Suprapubic skin (tissue), 4 donors: ENCODE results near the gene GORASP1. TPM values are rescaled to one million over a fixed set of nuclear protein-coding genes. Genes with fewer than 3 reads are reported as not detected.

ENCODE experiments used
- DNase-seq, 2 donors: peaks; one replicate each; pipeline ENCODE4 v3.0.0-alpha.2; 2019; ENCODE audit warnings: low spot score in 2 of 2
- H3K27ac ChIP-seq: fragments of 200-600 bp; sonication (generic); one replicate; pipeline ENCODE4 v1.5.1; 2019
- H3K27me3 ChIP-seq: fragments of 200-600 bp; sonication (generic); one replicate; pipeline ENCODE4 v1.5.1; 2019
- H3K36me3 ChIP-seq: fragments of 200-600 bp; sonication (generic); one replicate; pipeline ENCODE4 v1.5.1; 2019
- H3K4me1 ChIP-seq: fragments of 200-600 bp; sonication (generic); one replicate; pipeline ENCODE4 v1.5.1; 2019
- H3K4me3 ChIP-seq: fragments of 200-600 bp; sonication (generic); one replicate; pipeline ENCODE4 v1.5.1; 2019; ENCODE audit warnings: mild to moderate bottlenecking
- H3K9me3 ChIP-seq: fragments of 200-600 bp; sonication (generic); one replicate; pipeline ENCODE4 v1.5.1; 2019
- CTCF ChIP-seq, 2 donors: fragments of 200-600 bp in 1 of 2; fragments of 450-650 bp in 1 of 2; sonication (generic) in 1 of 2; IDR thresholded peaks; one replicate each; pipeline ENCODE4 v1.5.1; 2016 to 2019; ENCODE audit warnings: antibody characterized with exemption in 2 of 2, mild to moderate bottlenecking in 1 of 2, moderate library complexity in 1 of 2
- EP300 ChIP-seq: sonication (generic); formaldehyde crosslinking; IDR thresholded peaks from one replicate; pipeline ENCODE4 v1.6.1; 2017; ENCODE audit warnings: antibody characterized with exemption
- POLR2A ChIP-seq, 2 donors: fragments of 450-650 bp; IDR thresholded peaks; one replicate each; pipeline ENCODE4 v1.6.1; 2017; ENCODE audit warnings: antibody characterized with exemption in 2 of 2, mild to moderate bottlenecking in 2 of 2, moderate library complexity in 2 of 2
- POLR2AphosphoS5 ChIP-seq, 3 donors: sonication (generic); formaldehyde crosslinking; IDR thresholded peaks; one replicate each; pipeline ENCODE4 v1.6.1; 2017; ENCODE audit warnings: antibody characterized with exemption in 3 of 3
- WGBS: methylation state at CpG from one replicate; pipeline ENCODE4 v1.1.5; 2018; 5-methylcytosine and 5-hydroxymethylcytosine counted together
- total RNA-seq, 4 donors: library from RNA; depleted of rRNA; stranded (reverse); fragments of >200 nt; gene quantifications; one replicate each; pipeline ENCODE4 v1.1.0, GENCODE V29; 2016

The GORASP1 gene
- total RNA-seq, 4 donors from 2014 or later, result 51.3 to 101 (median 73.8) TPM

- TF ChIP-seq EP300 (no peak), POLR2A (IDR thresholded peaks at IDR 0.05) (no peak)
- peaks cover 4% of the 10 kb centered on the region for H3K36me3 ChIP-seq
- peaks cover 6% of the 10 kb centered on the region for H3K4me1 ChIP-seq
- H3K4me3 ChIP-seq, result no peak overlapping the region
- no peak overlapping the region for H3K27ac ChIP-seq
- WGBS, result 93% methylated on average over 6 of the region's 7 CpGs
- H3K9me3 ChIP-seq, result no peaks in the 10 kb centered on the region
- H3K27me3 ChIP-seq, result no peaks in the 10 kb centered on the region
- DNase-seq, result no peak
Measured at GRCh38 chr3:39127269-39127907, 20.0 kb upstream of the GORASP1 start.

GRCh38 chr3:39126532-39127071 is 19.2 kb upstream of the GORASP1 start:
- TF ChIP-seq CTCF (IDR thresholded peaks at IDR 0.05), result peak in 1 of 2 donors; percentile 27
- TF ChIP-seq POLR2AphosphoS5 (IDR thresholded peaks at IDR 0.05), result no peak
- H3K9me3 ChIP-seq, result no peaks in the 10 kb centered on the region
- 52% methylated on average over 6 of the region's 6 CpGs for WGBS
- no peak for DNase-seq
- H3K4me3 ChIP-seq, result no peak overlapping the region
- H3K4me1 ChIP-seq, result peaks cover 3% of the 10 kb centered on the region
- no peak overlapping the region for H3K27ac ChIP-seq
- H3K27me3 ChIP-seq, result no peaks in the 10 kb centered on the region
- peaks cover 4% of the 10 kb centered on the region for H3K36me3 ChIP-seq

- H3K27ac ChIP-seq, result no peak overlapping the region
- TF ChIP-seq POLR2A (IDR thresholded peaks at IDR 0.05) (no peak), CTCF (IDR thresholded peaks at IDR 0.05) (no peak), EP300 (no peak), POLR2AphosphoS5 (IDR thresholded peaks at IDR 0.05) (no peak)
- H3K4me3 ChIP-seq, result no peak overlapping the region
- peaks cover 5% of the 10 kb centered on the region for H3K36me3 ChIP-seq
- DNase-seq, result no peak
- 62% methylated on average over 12 of the region's 12 CpGs for WGBS
- peaks cover 3% of the 10 kb centered on the region for H3K4me1 ChIP-seq
- no peaks in the 10 kb centered on the region for H3K27me3 ChIP-seq
- H3K9me3 ChIP-seq, result no peaks in the 10 kb centered on the region
Measured at GRCh38 chr3:39125841-39126500, 18.5 kb upstream of the GORASP1 start.

GRCh38 chr3:39124876-39125840 is 17.7 kb upstream of the GORASP1 start:
- Histone ChIP-seq H3K27ac (no peak overlapping the region), H3K9me3 (no peaks in the 10 kb centered on the region), H3K4me1 (peaks cover 3% of the 10 kb centered on the region), H3K27me3 (no peaks in the 10 kb centered on the region), H3K4me3 (no peak overlapping the region), H3K36me3 (peaks cover 10% of the 10 kb centered on the region)
- TF ChIP-seq EP300, result no peak
- no peak for TF ChIP-seq POLR2A (IDR thresholded peaks at IDR 0.05)
- peak in 1 of 2 donors; percentile 27 for TF ChIP-seq CTCF (IDR thresholded peaks at IDR 0.05)
- TF ChIP-seq POLR2AphosphoS5 (IDR thresholded peaks at IDR 0.05), result no peak
- 69% methylated on average over 5 of the region's 5 CpGs for WGBS
- no peak for DNase-seq

GRCh38 chr3:39122813-39123212 is 15.4 kb upstream of the GORASP1 start:
- no peaks in the 10 kb centered on the region for H3K9me3 ChIP-seq

More at GRCh38 chr3:39122813-39123212, 15.4 kb upstream of the GORASP1 start:
- no peak overlapping the region for H3K27ac ChIP-seq
- DNase-seq, result no peak
- no peaks in the 10 kb centered on the region for H3K27me3 ChIP-seq
- peaks cover 3% of the 10 kb centered on the region for H3K4me1 ChIP-seq
- TF ChIP-seq CTCF (IDR thresholded peaks at IDR 0.05), result no peak
- no peak for TF ChIP-seq EP300
- TF ChIP-seq POLR2A (IDR thresholded peaks at IDR 0.05), result no peak
- TF ChIP-seq POLR2AphosphoS5 (IDR thresholded peaks at IDR 0.05), result no peak
- no peak overlapping the region for H3K4me3 ChIP-seq
- 82% methylated on average over 1 of the region's 1 CpG for WGBS
- H3K36me3 ChIP-seq, result peaks cover 13% of the 10 kb centered on the region
